ENCODE measurements around the gene RASSF4. TPM values are rescaled to one million over a fixed set of nuclear protein-coding genes. Genes with fewer than 3 reads are reported as not detected.

The RASSF4 gene
- polyA plus RNA-seq, 1 donor (not counting 4 experiments of a cell fraction or from before 2014, with no cell fraction given): 0.20 TPM

GRCh38 chr10:44956717-44957706 is 2.6 kb upstream of the RASSF4 start:
- Histone ChIP-seq H3K27me3 (ENCODE audit: control insufficient read depth, extremely low read depth, insufficient read depth, low read length) (no peaks in the 10 kb centered on the region), H3K4me2 (ENCODE audit: control insufficient read depth, extremely low read depth, insufficient read depth, low read depth, low read length) (no peak overlapping the region), H3K79me2 (ENCODE audit: control insufficient read depth, insufficient read depth, low read length) (no peaks in the 10 kb centered on the region), H3K4me1 (ENCODE audit: control insufficient read depth, extremely low read depth, insufficient read depth, low read length) (peaks cover 14% of the 10 kb centered on the region), H3K9ac (ENCODE audit: control insufficient read depth, extremely low read depth, insufficient read depth, low read length) (no peak overlapping the region), H3K9me1 (ENCODE audit: control insufficient read depth, extremely low read depth, insufficient read depth, low read length) (no peaks in the 10 kb centered on the region), H2AFZ (ENCODE audit: control insufficient read depth, low read length) (no peak overlapping the region), H3K9me3 (ENCODE audit: control insufficient read depth, low read depth, low read length) (no peaks in the 10 kb centered on the region), H4K20me1 (ENCODE audit: control insufficient read depth, extremely low read depth, insufficient read depth, low read length) (no peaks in the 10 kb centered on the region), H3K27ac (ENCODE audit: control insufficient read depth, insufficient read depth, low read length) (no peak overlapping the region), H3K36me3 (ENCODE audit: control insufficient read depth in 2 of 2, extremely low read depth in 1 of 2, insufficient read depth in 2 of 2, low read length in 2 of 2) (peaks cover 0 to 2% of the 10 kb centered on the region in 2 experiments), H3K4me3 (ENCODE audit: control insufficient read depth in 2 of 3, extremely low read depth in 1 of 3, insufficient read depth in 2 of 3, low read depth in 1 of 3, low read length in 3 of 3) (no peak overlapping the region)
- no peak for FAIRE-seq
- dilution Hi-C loops (cut with MboI; ENCODE audit: extremely low pct_ligation_motif_present, low sequenced_read_pairs): no loop called here
- TF ChIP-seq CTCF (optimal IDR thresholded peaks at IDR 0.05 in 1 of 3, IDR thresholded peaks at IDR 0.05 in 1 of 3, conservative IDR thresholded peaks at IDR 0.05 in 1 of 3; ENCODE audit: extremely low read depth in 1 of 3, insufficient read depth in 2 of 3, low read length in 3 of 3) (no peak), EZH2 (IDR thresholded peaks at IDR 0.05; ENCODE audit: low read length) (no peak)
- DNase-seq (ENCODE audit: low read depth, low spot score): no peak

GRCh38 chr10:44958196-44958897 is 1.3 kb upstream of the RASSF4 start:
- FAIRE-seq: peak; percentile 32

More at GRCh38 chr10:44958196-44958897, 1.3 kb upstream of the RASSF4 start:
- dilution Hi-C loops (cut with MboI; ENCODE audit: extremely low pct_ligation_motif_present, low sequenced_read_pairs): no loop called here
- no peaks in the 10 kb centered on the region for H3K27me3 ChIP-seq (ENCODE audit: control insufficient read depth, extremely low read depth, insufficient read depth, low read length)
- DNase-seq (ENCODE audit: low read depth, low spot score): no peak
- H3K36me3 ChIP-seq (ENCODE audit: control insufficient read depth in 2 of 2, extremely low read depth in 1 of 2, insufficient read depth in 2 of 2, low read length in 2 of 2): peaks cover 0 to 2% of the 10 kb centered on the region in 2 experiments
- H2AFZ ChIP-seq (ENCODE audit: control insufficient read depth, low read length): no peak overlapping the region
- TF ChIP-seq CTCF (optimal IDR thresholded peaks at IDR 0.05 in 1 of 3, IDR thresholded peaks at IDR 0.05 in 1 of 3, conservative IDR thresholded peaks at IDR 0.05 in 1 of 3; ENCODE audit: extremely low read depth in 1 of 3, insufficient read depth in 2 of 3, low read length in 3 of 3): no peak
- TF ChIP-seq EZH2 (IDR thresholded peaks at IDR 0.05; ENCODE audit: low read length): no peak
- peak overlapping the region; percentile 72 to 88 (median 85) for H3K4me3 ChIP-seq (ENCODE audit: control insufficient read depth in 2 of 3, extremely low read depth in 1 of 3, insufficient read depth in 2 of 3, low read depth in 1 of 3, low read length in 3 of 3)
- H3K27ac ChIP-seq (ENCODE audit: control insufficient read depth, insufficient read depth, low read length): no peak overlapping the region
- no peak overlapping the region for H3K9ac ChIP-seq (ENCODE audit: control insufficient read depth, extremely low read depth, insufficient read depth, low read length)
- no peaks in the 10 kb centered on the region for H3K9me1 ChIP-seq (ENCODE audit: control insufficient read depth, extremely low read depth, insufficient read depth, low read length)
- H3K4me1 ChIP-seq (ENCODE audit: control insufficient read depth, extremely low read depth, insufficient read depth, low read length): peaks cover 14% of the 10 kb centered on the region
- no peaks in the 10 kb centered on the region for H4K20me1 ChIP-seq (ENCODE audit: control insufficient read depth, extremely low read depth, insufficient read depth, low read length)
- peak overlapping the region; percentile 99 for H3K4me2 ChIP-seq (ENCODE audit: control insufficient read depth, extremely low read depth, insufficient read depth, low read depth, low read length)
- no peaks in the 10 kb centered on the region for H3K79me2 ChIP-seq (ENCODE audit: control insufficient read depth, insufficient read depth, low read length)
- H3K9me3 ChIP-seq (ENCODE audit: control insufficient read depth, low read depth, low read length): no peaks in the 10 kb centered on the region
